Fibroblast of lung (primary cell): ENCODE data around the gene SPINK7. TPM values are rescaled to one million over a fixed set of nuclear protein-coding genes. Genes with fewer than 3 reads are reported as not detected.

Experiments
- DNase-seq, 2 donors: peaks; one replicate each; pipeline versions ENCODE4 v3.0.0 to v3.0.0-alpha.2; 2010; ENCODE audit warnings: low read depth in 2 of 2
- H2AFZ ChIP-seq: 2 replicates; pipeline ENCODE4 v1.5.1; 2012; ENCODE audit warnings: low read length, control low read depth, inconsistent platforms
- H3K27ac ChIP-seq: 2 replicates; pipeline ENCODE4 v1.5.1; 2011; ENCODE audit warnings: low read length, control low read depth; ENCODE audit not compliant: insufficient read depth
- H3K27me3 ChIP-seq: 2 replicates; pipeline ENCODE4 v1.5.1; 2011; ENCODE audit warnings: mild to moderate bottlenecking, low read length; ENCODE audit not compliant: control insufficient read depth, insufficient read depth
- H3K36me3 ChIP-seq: 2 replicates; pipeline ENCODE4 v1.5.1; 2011; ENCODE audit warnings: low read length; ENCODE audit not compliant: control insufficient read depth, insufficient read depth
- H3K4me1 ChIP-seq: 2 replicates; pipeline ENCODE4 v1.5.1; 2011; ENCODE audit warnings: low read length; ENCODE audit not compliant: control insufficient read depth, insufficient read depth; ENCODE audit errors: extremely low read depth
- H3K4me2 ChIP-seq: 2 replicates; pipeline ENCODE4 v1.5.1; 2011; ENCODE audit warnings: low read length, control low read depth; ENCODE audit not compliant: insufficient read depth; ENCODE audit errors: extremely low read depth
- H3K4me3 ChIP-seq, 4 experiments: fragments of 200-600 bp in 1 of 4; sonication (generic) in 1 of 4; replicated peaks in 1 of 4; 2 replicates each; pipeline ENCODE4 v1.5.1; 2011 to 2016; ENCODE audit warnings: low read length in 4 of 4, low read depth in 3 of 4, mild to moderate bottlenecking in 3 of 4, control low read depth in 2 of 4, inconsistent platforms in 1 of 4, mixed read lengths in 1 of 4; ENCODE audit not compliant: insufficient read depth in 1 of 4; ENCODE audit errors: control extremely low read depth in 1 of 4
- H3K79me2 ChIP-seq: 2 replicates; pipeline ENCODE4 v1.5.1; 2012; ENCODE audit warnings: mild to moderate bottlenecking, low read length, inconsistent platforms; ENCODE audit not compliant: control insufficient read depth, insufficient read depth
- H3K9ac ChIP-seq: 2 replicates; pipeline ENCODE4 v1.5.1; 2011; ENCODE audit warnings: mild to moderate bottlenecking, low read length, control low read depth; ENCODE audit not compliant: insufficient read depth
- H3K9me3 ChIP-seq: 2 replicates; pipeline ENCODE4 v1.5.1; 2012; ENCODE audit warnings: low read depth, low read length; ENCODE audit not compliant: control insufficient read depth, insufficient read depth
- H4K20me1 ChIP-seq: 2 replicates; pipeline ENCODE4 v1.5.1; 2011; ENCODE audit warnings: low read length; ENCODE audit not compliant: control insufficient read depth, insufficient read depth; ENCODE audit errors: extremely low read depth
- EZH2 ChIP-seq: IDR thresholded peaks from 2 replicates; pipeline ENCODE4 v1.5.1; 2012; ENCODE audit warnings: low read length, control low read depth, mild to moderate bottlenecking; ENCODE audit errors: missing control alignments
- polyA plus RNA-seq, 2 donors: library from polyadenylated mRNA; depleted of rRNA in 1 of 2; stranded (reverse) in 1 of 2; unstranded in 1 of 2; fragments of >200 nt; gene quantifications; 2 replicates each; pipeline ENCODE4 v1.2.1, GENCODE V29; 2011 to 2012; ENCODE audit warnings: missing spikeins in 1 of 2
- total RNA-seq: library from RNA; depleted of rRNA; stranded (reverse); fragments of >200 nt; gene quantifications from 2 replicates; pipeline ENCODE4 v1.2.1, GENCODE V29; 2014
- TF ChIP-seq, protein P1 (sequence below), 2 donors: IDR thresholded peaks in 1 of 2; conservative IDR thresholded peaks in 1 of 2; 1 replicate in 1 of 2; 2 replicates in 1 of 2; pipeline ENCODE4 v1.5.1; 2011 to 2012; ENCODE audit warnings: low read length in 2 of 2, control low read depth in 1 of 2, inconsistent platforms in 1 of 2, low read depth in 1 of 2, mild to moderate bottlenecking in 1 of 2

Gene SPINK7
- total and polyA plus RNA-seq, 2 donors (not counting 1 experiment from before 2014, with no cell fraction given): not detected

DNA sequence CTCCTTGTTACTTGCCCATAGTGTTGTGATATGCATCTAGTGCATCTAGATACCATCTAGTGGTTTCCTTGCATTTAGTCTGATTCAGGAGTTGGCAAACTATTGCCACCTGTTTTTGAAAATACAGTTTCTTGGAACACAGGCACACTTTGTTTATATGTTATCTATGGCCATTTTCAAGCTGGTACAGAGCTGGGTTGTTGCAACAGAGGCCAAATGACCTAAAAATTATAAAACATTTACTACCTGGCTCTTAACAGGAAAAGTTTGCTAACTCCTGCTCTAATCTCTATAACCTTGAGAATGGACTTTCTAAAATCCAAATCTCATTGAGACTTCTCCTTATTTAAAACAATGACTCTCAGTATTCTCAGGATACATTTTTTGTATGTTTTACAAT is 52.1 kb downstream of the SPINK7 start:
- TF ChIP-seq, protein P1, sequence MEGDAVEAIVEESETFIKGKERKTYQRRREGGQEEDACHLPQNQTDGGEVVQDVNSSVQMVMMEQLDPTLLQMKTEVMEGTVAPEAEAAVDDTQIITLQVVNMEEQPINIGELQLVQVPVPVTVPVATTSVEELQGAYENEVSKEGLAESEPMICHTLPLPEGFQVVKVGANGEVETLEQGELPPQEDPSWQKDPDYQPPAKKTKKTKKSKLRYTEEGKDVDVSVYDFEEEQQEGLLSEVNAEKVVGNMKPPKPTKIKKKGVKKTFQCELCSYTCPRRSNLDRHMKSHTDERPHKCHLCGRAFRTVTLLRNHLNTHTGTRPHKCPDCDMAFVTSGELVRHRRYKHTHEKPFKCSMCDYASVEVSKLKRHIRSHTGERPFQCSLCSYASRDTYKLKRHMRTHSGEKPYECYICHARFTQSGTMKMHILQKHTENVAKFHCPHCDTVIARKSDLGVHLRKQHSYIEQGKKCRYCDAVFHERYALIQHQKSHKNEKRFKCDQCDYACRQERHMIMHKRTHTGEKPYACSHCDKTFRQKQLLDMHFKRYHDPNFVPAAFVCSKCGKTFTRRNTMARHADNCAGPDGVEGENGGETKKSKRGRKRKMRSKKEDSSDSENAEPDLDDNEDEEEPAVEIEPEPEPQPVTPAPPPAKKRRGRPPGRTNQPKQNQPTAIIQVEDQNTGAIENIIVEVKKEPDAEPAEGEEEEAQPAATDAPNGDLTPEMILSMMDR (conservative IDR thresholded peaks at IDR 0.05 in 1 of 2, IDR thresholded peaks at IDR 0.05 in 1 of 2; ENCODE audit: low read depth in 1 of 2, low read length in 2 of 2): no peak
- no peak for TF ChIP-seq EZH2
- Histone ChIP-seq H3K79me2 (no peaks in the 10 kb centered on the region), H3K27ac (no peak overlapping the region), H3K27me3 (no peaks in the 10 kb centered on the region), H3K4me2 (no peak overlapping the region), H3K9ac (no peak overlapping the region), H3K4me1 (no peaks in the 10 kb centered on the region), H3K4me3 (no peak overlapping the region), H3K9me3 (no peaks in the 10 kb centered on the region), H4K20me1 (no peaks in the 10 kb centered on the region), H2AFZ (no peak overlapping the region), H3K36me3 (no peaks in the 10 kb centered on the region)
- DNase-seq: no peak

Other genes with a start within 250 kb of the SPINK7 start
- not detected in 2 replicates for gene SPINK5, start 248.4 kb upstream of the SPINK7 start, total RNA-seq
- not detected in 2 replicates for gene SPINK5, start 248.4 kb upstream of the SPINK7 start, polyA plus RNA-seq
- gene SPINK14, start 143.9 kb upstream of the SPINK7 start, total RNA-seq: not detected in 2 replicates
- gene SPINK14, start 143.9 kb upstream of the SPINK7 start, polyA plus RNA-seq: not detected in 2 replicates
- not detected in 2 replicates for gene SPINK6, start 109.4 kb upstream of the SPINK7 start, total RNA-seq
- not detected in 2 replicates for gene SPINK6, start 109.4 kb upstream of the SPINK7 start, polyA plus RNA-seq
- not detected in 2 replicates for gene MARCOL, start 73.9 kb upstream of the SPINK7 start, total RNA-seq
- not detected in 2 replicates for gene MARCOL, start 73.9 kb upstream of the SPINK7 start, polyA plus RNA-seq
- gene SPINK13, start 43.6 kb upstream of the SPINK7 start, total RNA-seq: not detected in 2 replicates
- not detected in 2 replicates for gene SPINK13, start 43.6 kb upstream of the SPINK7 start, polyA plus RNA-seq
- gene SPINK9, start 23.1 kb downstream of the SPINK7 start, total RNA-seq: not detected in 2 replicates
- not detected in 2 replicates for gene SPINK9, start 23.1 kb downstream of the SPINK7 start, polyA plus RNA-seq
- gene FBXO38, start 71.5 kb downstream of the SPINK7 start, total RNA-seq: 50.3 and 62.4 TPM in 2 replicates
- gene FBXO38, start 71.5 kb downstream of the SPINK7 start, polyA plus RNA-seq: 18.1 and 25.0 TPM in 2 replicates